G401.6 (cell line): Measurements from ENCODE around the gene ME3.
"Not testable (repeated sequence)": the region's sequence is repeated elsewhere in the genome, so short reads cannot be mapped to it uniquely, and the experiment has no call there.

ENCODE experiments used
- FAIRE-seq: peaks from 2 replicates; lab custom pipeline; 2012; peaks lifted over from hg19 to GRCh38; lab: Jason Lieb, UNC

Gene ME3

GRCh38 chr11:86459682-86460460 is 212.5 kb downstream of the ME3 start:
- FAIRE-seq, result no peak

- no peak for FAIRE-seq
Observed at GRCh38 chr11:86459002-86459385, 213.4 kb downstream of the ME3 start.

- no peak for FAIRE-seq
Observed at GRCh38 chr11:86458294-86459001, 214.0 kb downstream of the ME3 start.

DNA sequence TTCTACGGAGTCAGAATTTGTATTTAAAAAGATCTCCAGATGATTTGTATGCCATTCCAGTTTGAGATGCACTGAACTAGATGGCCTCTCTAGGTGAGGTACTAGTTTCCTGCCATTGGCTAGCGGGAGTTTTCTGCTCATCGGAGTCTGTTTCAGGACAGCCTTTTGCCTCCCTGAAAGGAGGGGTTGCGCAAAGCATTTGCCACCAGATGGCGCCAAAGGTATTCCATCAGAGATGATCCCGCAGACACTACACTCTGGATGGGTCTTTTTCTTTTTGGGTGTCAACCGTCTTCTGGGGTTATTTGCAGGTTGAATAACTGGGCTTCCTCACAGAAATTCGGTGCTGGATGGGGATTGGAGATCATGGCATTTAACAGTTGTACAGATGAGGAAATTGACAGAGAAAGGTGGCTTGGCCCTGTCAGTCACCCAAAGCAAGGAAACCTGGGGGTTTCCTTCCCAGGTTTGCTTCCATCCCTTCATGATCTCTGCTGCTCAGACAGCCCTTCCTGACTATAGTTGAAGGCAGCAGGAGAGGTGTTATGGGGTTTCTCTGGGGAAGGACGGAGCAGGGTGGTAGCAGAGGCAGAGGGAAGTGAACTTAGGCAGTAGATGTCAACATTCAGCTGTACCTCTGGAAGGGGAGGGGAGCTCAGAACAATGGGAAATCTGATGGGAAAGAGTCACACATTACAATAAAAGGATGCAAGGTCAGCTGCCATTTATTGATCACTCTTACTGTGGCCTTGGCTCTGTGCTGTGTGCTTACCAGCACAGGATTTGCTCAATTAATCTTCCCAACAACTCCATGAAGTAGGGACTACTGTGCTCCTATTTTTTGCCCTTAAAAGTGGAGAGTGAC is 216.1 kb downstream of the ME3 start:
- FAIRE-seq, result no peak

DNA sequence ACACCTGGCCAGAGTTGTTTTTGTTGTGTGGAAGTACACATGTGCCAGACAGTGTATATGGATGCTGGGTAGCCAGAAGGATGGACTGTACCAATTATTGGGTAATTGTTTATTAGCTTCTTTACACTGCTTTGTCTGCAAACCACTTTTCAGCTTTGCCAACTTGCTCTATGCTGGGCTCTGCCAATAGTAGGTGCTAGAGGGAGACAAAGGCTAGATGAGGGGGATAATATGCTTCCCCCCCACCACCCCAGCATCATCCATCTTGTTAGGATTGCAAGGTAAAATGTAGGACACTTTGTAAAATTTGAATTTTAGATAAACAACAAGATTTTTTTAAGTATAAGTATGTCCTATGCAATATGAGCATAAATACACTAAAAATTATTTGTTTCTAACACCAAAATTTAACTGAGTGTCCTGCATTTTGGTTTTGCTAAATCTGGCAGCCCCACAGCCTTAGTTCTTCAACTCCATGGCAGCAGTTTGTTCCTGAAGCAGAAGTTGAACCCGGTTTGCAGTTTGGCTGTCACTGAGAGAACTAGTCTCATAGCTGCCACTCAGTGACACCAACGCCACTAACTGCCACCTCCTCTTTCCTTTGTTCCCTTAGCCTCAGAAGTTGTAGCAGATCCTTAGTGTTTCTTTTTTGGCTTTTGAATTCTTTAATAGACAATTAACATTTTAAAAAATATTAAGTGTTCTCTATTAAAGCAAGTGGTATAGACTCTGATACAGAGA is 219.0 kb downstream of the ME3 start:
- FAIRE-seq, result no peak

GRCh38 chr11:86449993-86450629 is 222.3 kb downstream of the ME3 start:
- no peak for FAIRE-seq

- no peak for FAIRE-seq
Observed at GRCh38 chr11:86447763-86448480, 224.5 kb downstream of the ME3 start.

GRCh38 chr11:86446924-86447285 is 225.5 kb downstream of the ME3 start:
- FAIRE-seq, result no peak

DNA sequence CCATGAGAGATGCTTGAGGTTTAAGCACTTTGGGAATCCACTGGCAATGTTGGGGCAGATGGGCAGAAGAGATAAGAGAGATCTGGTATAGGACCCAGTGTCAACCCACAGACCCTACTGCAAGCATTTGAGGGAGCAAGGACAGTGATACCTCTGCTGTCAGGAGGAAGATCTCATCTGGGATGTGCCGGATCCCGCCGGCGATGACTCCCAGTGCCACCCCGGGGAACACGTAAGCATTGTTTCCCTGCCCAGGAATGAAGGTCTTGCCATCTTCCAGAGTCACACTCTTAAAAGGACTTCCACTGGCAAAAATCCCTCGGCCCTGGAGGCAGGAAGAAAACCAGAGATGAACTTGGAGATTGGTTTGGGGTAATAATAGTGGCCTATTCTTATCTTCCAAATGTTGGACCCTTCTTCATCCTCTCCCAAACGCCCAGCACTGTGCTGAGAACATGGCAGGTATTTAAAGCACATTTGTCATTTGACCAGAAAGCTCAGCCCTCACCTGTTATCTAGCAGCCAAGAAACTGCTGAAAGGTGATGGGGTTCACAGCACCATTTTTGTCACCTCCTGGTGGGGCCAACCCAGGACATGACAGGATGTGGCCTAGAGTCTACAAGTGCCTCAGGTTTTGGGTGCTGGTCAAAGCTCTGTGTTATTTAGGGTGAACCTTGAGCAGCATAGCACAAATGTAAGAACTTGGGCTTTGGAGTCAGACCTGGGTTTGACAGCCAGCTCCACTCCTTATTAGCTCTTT is 226.1 kb downstream of the ME3 start:
- FAIRE-seq, result no peak

DNA sequence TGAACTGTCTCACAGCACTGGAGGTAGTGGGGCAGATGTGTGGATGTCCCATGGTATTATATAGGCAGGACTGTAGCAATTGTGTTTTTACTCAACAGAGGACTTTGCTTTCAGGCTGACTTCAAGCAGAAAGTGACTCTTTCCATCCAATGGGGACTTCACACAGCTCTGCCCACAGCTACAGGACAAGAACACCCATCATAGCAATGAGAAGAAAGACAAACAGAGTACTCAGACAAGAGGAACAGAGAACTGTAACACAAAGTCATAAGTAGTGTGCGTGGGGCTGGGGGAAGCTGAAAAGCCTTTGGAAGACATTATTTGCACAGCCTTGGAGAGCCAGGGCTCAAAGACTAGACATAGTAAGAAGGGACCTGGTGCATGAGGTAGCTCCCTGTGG is 227.4 kb downstream of the ME3 start:
- FAIRE-seq, result no peak

- no peak for FAIRE-seq
Observed at GRCh38 chr11:86443415-86443814, 229.0 kb downstream of the ME3 start.

DNA sequence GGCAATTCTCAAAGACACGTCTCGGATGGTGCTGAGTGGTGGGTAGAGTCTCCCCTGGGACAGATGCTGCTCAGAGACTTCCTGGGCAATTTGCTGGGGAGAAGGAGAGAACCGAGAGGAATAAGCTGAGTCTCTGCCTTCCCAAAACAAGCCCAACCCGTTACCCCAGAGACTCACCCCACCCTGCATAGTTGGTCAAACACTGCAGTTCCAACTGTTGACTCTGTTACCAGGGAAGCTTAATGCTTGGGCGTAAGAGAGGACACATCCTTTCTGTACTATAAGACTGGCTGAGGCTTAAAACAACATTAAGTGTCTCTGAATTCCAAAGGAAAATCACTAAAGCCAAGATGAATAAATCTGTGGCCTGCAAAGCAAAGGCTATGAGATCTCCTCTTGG is 229.6 kb downstream of the ME3 start:
- no peak for FAIRE-seq

DNA sequence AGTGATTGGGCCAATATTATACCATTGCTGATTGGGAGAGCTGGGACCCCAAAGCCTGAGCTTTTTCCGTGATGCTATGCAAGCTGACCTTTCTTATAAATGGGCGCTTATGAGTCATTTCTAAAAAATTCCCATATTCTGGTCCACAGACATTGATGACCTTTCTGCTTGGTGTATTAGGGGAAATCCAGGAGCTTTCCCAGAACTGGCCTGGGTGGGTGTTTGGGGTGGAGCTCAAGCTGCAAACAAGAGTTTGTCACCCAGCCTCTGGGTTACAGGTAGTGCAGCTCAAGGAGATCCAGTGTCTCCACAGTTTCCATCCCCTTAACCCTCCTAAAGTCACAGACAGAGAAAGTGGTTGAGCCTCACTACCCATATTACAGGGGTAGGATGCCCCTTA is 230.0 kb downstream of the ME3 start:
- FAIRE-seq, result no peak

DNA sequence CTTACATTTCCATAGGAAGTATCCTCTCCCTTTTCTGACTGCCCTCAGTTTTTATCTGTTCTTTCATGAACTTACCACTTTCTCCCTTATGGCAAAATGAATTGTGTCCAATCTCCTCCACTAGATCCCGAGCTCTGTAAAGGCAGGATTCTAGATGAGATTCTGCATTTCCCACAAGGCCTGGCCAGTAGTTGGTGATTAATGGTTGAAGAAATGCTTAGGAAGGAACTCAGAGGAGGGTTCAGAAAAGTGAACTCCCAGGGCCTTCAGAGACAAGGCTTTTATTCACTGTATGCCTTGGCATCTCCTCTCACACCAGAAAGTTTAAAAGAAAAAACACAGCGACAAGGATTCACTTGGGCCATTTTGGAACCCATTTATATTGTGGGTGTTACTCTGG is 231.6 kb downstream of the ME3 start:
- FAIRE-seq, result no peak

DNA sequence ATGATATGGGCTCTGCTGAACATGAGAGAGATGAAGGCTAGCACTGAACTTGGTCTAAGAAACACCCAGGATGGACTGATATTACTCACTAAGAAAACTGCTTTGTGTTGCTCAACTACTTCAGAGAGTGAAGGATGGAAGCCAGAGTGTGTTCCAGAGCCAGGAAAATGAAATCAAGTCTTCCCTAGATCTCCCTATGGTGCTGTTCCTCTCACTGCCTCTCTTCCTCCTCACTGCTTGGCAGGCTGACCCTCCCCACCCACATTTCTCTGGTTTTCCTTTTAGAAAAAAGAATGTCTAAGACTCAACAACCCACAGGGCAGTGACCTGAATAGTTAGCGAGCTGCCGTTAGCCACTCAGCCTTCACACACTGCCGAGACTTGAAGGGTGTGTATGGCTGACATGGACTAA is 232.1 kb downstream of the ME3 start:
- FAIRE-seq, result no peak

- FAIRE-seq, result no peak
Observed at GRCh38 chr11:86438685-86439084, 233.7 kb downstream of the ME3 start.

DNA sequence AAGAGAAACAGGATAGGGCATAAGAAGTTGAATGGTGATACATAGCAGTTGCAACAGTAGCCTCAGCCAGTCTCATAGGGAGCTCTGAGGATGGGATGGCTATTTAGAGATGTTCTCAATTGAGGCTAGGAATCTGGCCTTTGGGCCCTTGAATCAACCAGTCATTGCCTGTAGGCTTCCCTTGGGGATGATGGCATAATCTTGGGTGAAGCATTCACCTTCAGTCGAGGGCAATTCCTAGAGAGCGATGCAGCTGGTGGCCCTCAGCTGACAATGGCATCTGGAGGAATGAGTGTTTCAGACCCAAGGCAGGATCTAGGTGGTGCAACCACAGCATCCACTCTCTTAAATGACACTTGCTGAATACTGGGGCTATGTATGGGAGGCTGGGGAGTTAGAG is 236.7 kb downstream of the ME3 start:
- no peak for FAIRE-seq

DNA sequence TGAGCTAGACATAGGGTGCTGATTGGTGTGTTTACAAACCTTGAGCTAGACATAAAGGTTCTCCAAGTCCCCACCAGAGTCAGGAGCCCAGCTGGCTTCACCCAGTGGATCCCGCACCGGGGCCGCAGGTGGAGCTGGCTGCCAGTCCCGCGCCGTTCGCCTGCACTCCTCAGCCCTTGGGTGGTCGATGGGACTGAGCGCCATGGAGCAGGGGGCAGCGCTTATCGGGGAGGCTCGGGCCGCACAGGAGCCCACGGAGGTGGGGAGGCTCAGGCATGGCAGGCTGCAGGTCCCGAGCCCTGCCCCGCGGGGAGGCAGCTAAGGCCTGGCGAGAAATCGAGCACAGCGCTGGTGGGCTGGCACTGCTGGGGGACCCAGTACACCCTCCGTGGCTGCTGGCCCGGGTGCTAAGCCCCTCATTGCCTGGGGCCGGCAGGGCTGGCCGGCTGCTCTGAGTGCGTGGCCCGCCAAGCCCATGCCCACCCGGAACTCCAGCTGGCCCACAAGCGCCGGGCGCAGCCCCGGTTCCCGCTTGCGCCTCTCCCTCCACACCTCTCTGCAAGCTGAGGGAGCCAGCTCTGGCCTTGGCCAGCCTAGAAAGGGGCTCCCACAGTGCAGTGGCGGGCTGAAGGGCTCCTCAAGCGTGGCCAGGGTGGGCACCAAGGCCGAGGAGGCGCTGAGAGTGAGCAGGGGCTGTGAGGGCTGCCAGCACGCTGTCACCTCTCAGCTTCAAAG is 238.9 kb downstream of the ME3 start:
- FAIRE-seq, result not testable (repeated sequence)

- no peak for FAIRE-seq
Observed at GRCh38 chr11:86431258-86431657, 241.2 kb downstream of the ME3 start.

- FAIRE-seq, result no peak
Observed at GRCh38 chr11:86427441-86427840, 245.0 kb downstream of the ME3 start.
